H1 (cell line): ENCODE measurements around the gene HMCN1. TPM values are rescaled to one million over a fixed set of nuclear protein-coding genes. Genes with fewer than 3 reads are reported as not detected.

Experiments used
- CTCF ChIA-PET: fragments of 300-600 bp; sonication (Branson Sonifier 250); formaldehyde crosslinking; loops from one replicate; lab custom pipeline; 2021; ENCODE audit not compliant: partially characterized antibody; lab: Charles Lee
- POLR2A ChIA-PET: fragments of 300-600 bp; sonication (Branson Sonifier 250); formaldehyde crosslinking; loops from one replicate; lab custom pipeline; 2021; ENCODE audit warnings: inconsistent platforms; ENCODE audit not compliant: partially characterized antibody; lab: Charles Lee
- DNase-seq, 2 experiments: peaks; one replicate each; pipeline versions ENCODE4 v3.0.0 to v3.0.0-alpha.2; 2010 to 2022; ENCODE audit warnings: low spot score in 2 of 2, low read depth in 1 of 2, mixed read lengths in 1 of 2
- FAIRE-seq: peaks from 2 replicates; lab custom pipeline; 2011; peaks lifted over from hg19 to GRCh38; lab: Jason Lieb, UNC
- H2AFZ ChIP-seq: 2 replicates; pipeline ENCODE4 v1.8.1; 2012; ENCODE audit warnings: low read length, inconsistent platforms
- H2AK5ac ChIP-seq: 2 replicates; pipeline ENCODE4 v1.6.1; 2013; ENCODE audit warnings: low read depth, low read length
- H2BK120ac ChIP-seq: replicated peaks from 2 replicates; pipeline ENCODE3; 2013; ENCODE audit warnings: low read depth, low read length, inconsistent platforms
- H2BK12ac ChIP-seq: 2 replicates; pipeline ENCODE4 v1.6.1; 2013; ENCODE audit warnings: low read depth, low read length
- H2BK15ac ChIP-seq: 2 replicates; pipeline ENCODE4 v1.6.1; 2013; ENCODE audit warnings: low read length
- H2BK20ac ChIP-seq: 2 replicates; pipeline ENCODE4 v1.6.1; 2013; ENCODE audit warnings: low read length
- H2BK5ac ChIP-seq: 2 replicates; pipeline ENCODE4 v1.6.1; 2013; ENCODE audit warnings: low read depth, low read length
- H3K14ac ChIP-seq: 2 replicates; pipeline ENCODE4 v1.6.1; 2013; ENCODE audit warnings: inconsistent platforms; ENCODE audit not compliant: insufficient read length
- H3K18ac ChIP-seq: 2 replicates; pipeline ENCODE4 v1.6.1; 2013; ENCODE audit warnings: low read length; ENCODE audit errors: extremely low read depth
- H3K23ac ChIP-seq: 2 replicates; pipeline ENCODE4 v1.6.1; 2013; ENCODE audit warnings: inconsistent platforms; ENCODE audit not compliant: insufficient read length
- H3K23me2 ChIP-seq: 2 replicates; pipeline ENCODE4 v1.6.1; 2013; ENCODE audit warnings: low read depth, low read length
- H3K27ac ChIP-seq: 2 replicates; pipeline ENCODE4 v1.6.1; 2011; ENCODE audit warnings: low read depth, low read length, inconsistent platforms
- H3K27me3 ChIP-seq, 4 experiments: replicated peaks in 1 of 4; 1 replicate in 1 of 4; 2 replicates in 3 of 4; pipeline versions ENCODE4 v1.6.1 to v1.8.1; 2011 to 2013; ENCODE audit warnings: low read length in 3 of 4, mild to moderate bottlenecking in 3 of 4, inconsistent platforms in 2 of 4, mixed read lengths in 2 of 4, moderate library complexity in 1 of 4; ENCODE audit not compliant: control insufficient read depth in 3 of 4, insufficient read depth in 3 of 4; ENCODE audit errors: extremely low read depth in 1 of 4
- H3K36me3 ChIP-seq, 4 experiments: 2 replicates each; pipeline versions ENCODE4 v1.6.1 to v1.8.1; 2011 to 2013; ENCODE audit warnings: mild to moderate bottlenecking in 4 of 4, low read length in 3 of 4, moderate library complexity in 2 of 4, control low read depth in 1 of 4, inconsistent platforms in 1 of 4; ENCODE audit not compliant: insufficient read depth in 4 of 4, control insufficient read depth in 2 of 4
- H3K4ac ChIP-seq: replicated peaks from 2 replicates; pipeline ENCODE3; 2013; ENCODE audit warnings: low read length, low read depth, mixed read lengths, inconsistent platforms; ENCODE audit not compliant: insufficient read length
- H3K4me1 ChIP-seq, 4 experiments: replicated peaks in 1 of 4; 1 replicate in 1 of 4; 2 replicates in 3 of 4; pipeline versions ENCODE4 v1.6.1 to v1.8.1; 2011 to 2013; ENCODE audit warnings: low read length in 3 of 4, inconsistent platforms in 2 of 4, mixed read lengths in 1 of 4; ENCODE audit not compliant: insufficient read depth in 4 of 4, control insufficient read depth in 3 of 4
- H3K4me2 ChIP-seq, 2 experiments: 2 replicates each; pipeline versions ENCODE4 v1.6.1 to v1.8.1; 2011 to 2013; ENCODE audit warnings: low read depth in 2 of 2, low read length in 2 of 2, control low read depth in 1 of 2, inconsistent platforms in 1 of 2, mild to moderate bottlenecking in 1 of 2; ENCODE audit not compliant: insufficient read depth in 1 of 2
- H3K4me3 ChIP-seq, 4 experiments: fragments of 200-600, 300-600 bp in 1 of 4; sonication (generic), shearing (Covaris generic), sonication (Bioruptor Twin) in 1 of 4; 2 replicates each; pipeline versions ENCODE4 v1.5.1 to v1.8.1; 2011 to 2016; ENCODE audit warnings: low read length in 4 of 4, low read depth in 3 of 4, control low read depth in 2 of 4, inconsistent platforms in 2 of 4, mild to moderate bottlenecking in 2 of 4, mixed read lengths in 1 of 4, moderate library complexity in 1 of 4; ENCODE audit not compliant: insufficient read depth in 2 of 4; ENCODE audit errors: extremely low read depth in 1 of 4
- H3K56ac ChIP-seq: replicated peaks from 2 replicates; pipeline ENCODE3; 2013; ENCODE audit warnings: low read depth, mild to moderate bottlenecking, mixed read lengths, low read length, inconsistent platforms; ENCODE audit not compliant: insufficient read length
- H3K79me1 ChIP-seq: 2 replicates; pipeline ENCODE4 v1.6.1; 2013; ENCODE audit warnings: low read depth, low read length, control low read depth
- H3K79me2 ChIP-seq, 2 experiments: 2 replicates each; pipeline versions ENCODE4 v1.6.1 to v1.8.1; 2012 to 2013; ENCODE audit warnings: low read length in 2 of 2, mild to moderate bottlenecking in 2 of 2, inconsistent platforms in 1 of 2; ENCODE audit not compliant: insufficient read depth in 2 of 2, control insufficient read depth in 1 of 2
- H3K9ac ChIP-seq, 4 experiments: replicated peaks in 1 of 4; 1 replicate in 1 of 4; 2 replicates in 3 of 4; pipeline versions ENCODE4 v1.6.1 to v1.8.1; 2011 to 2013; ENCODE audit warnings: low read depth in 3 of 4, low read length in 3 of 4, control low read depth in 2 of 4, mild to moderate bottlenecking in 2 of 4, moderate library complexity in 2 of 4, inconsistent platforms in 1 of 4; ENCODE audit errors: extremely low read depth in 1 of 4
- H3K9me3 ChIP-seq, 2 experiments: 2 replicates each; pipeline versions ENCODE4 v1.6.1 to v1.8.1; 2012 to 2013; ENCODE audit warnings: mild to moderate bottlenecking in 2 of 2, moderate library complexity in 2 of 2, control low read depth in 1 of 2, inconsistent platforms in 1 of 2, low read depth in 1 of 2, low read length in 1 of 2, mixed read lengths in 1 of 2; ENCODE audit not compliant: insufficient read depth in 2 of 2
- H4K20me1 ChIP-seq, 2 experiments: replicated peaks in 1 of 2; 2 replicates each; pipeline versions ENCODE3 to v1.8.1; 2011 to 2013; ENCODE audit warnings: inconsistent platforms in 2 of 2, low read length in 2 of 2, mild to moderate bottlenecking in 1 of 2; ENCODE audit not compliant: insufficient read depth in 2 of 2, control insufficient read depth in 1 of 2
- H4K5ac ChIP-seq: 2 replicates; pipeline ENCODE4 v1.6.1; 2013; ENCODE audit warnings: low read length, low read depth, mixed read lengths, inconsistent platforms; ENCODE audit not compliant: insufficient read length
- H4K8ac ChIP-seq: 2 replicates; pipeline ENCODE4 v1.8.0; 2013; ENCODE audit warnings: mild to moderate bottlenecking, moderate library complexity, low read length, inconsistent platforms; ENCODE audit not compliant: insufficient read depth; ENCODE audit errors: extremely low read depth
- H4K91ac ChIP-seq: replicated peaks from 2 replicates; pipeline ENCODE3; 2013; ENCODE audit warnings: low read length, mixed read lengths, inconsistent platforms; ENCODE audit not compliant: insufficient read length
- E2F6 ChIP-seq: IDR thresholded peaks from 2 replicates; pipeline ENCODE4 v1.6.1; 2012; ENCODE audit warnings: inconsistent platforms
- USF2 ChIP-seq: IDR thresholded peaks from 2 replicates; pipeline ENCODE4 v1.6.1; 2011; ENCODE audit warnings: low read length, improper control_type of control experiment
- WGBS, 2 experiments: shearing (Covaris generic) in 1 of 2; methylation state at CpG; one replicate each; pipeline versions ENCODE4 v1.1.6 to v1.1.7; 2013 to 2015; ENCODE audit warnings: low lambda C conversion rate in 2 of 2, mixed read lengths in 2 of 2, inconsistent platforms in 1 of 2, low coverage in 1 of 2, missing lambda C conversion rate in 1 of 2; ENCODE audit not compliant: insufficient replicate concordance in 2 of 2, insufficient coverage in 1 of 2, insufficient read length in 1 of 2; ENCODE audit errors: extremely low coverage in 1 of 2, missing lambda C conversion rate in 1 of 2; 5-methylcytosine and 5-hydroxymethylcytosine counted together
- polyA plus RNA-seq, 7 experiments: library from polyadenylated mRNA; depleted of rRNA in 3 of 7; stranded (reverse) in 5 of 7; unstranded in 2 of 7; fragments of >200 nt in 5 of 7; fragments of 200-250 nt in 2 of 7; gene quantifications; 1 replicate in 5 of 7; 2 replicates in 1 of 7; 4 replicates in 1 of 7; pipeline versions ENCODE4 v1.2.1 to v1.2.3, GENCODE V29; 2011 to 2013; ENCODE audit warnings: missing spikeins in 2 of 7, mixed read lengths in 2 of 7
- total RNA-seq: library from RNA; stranded (reverse); fragmentation: NEBNext Ultra II Directional; extraction: Animal tissue kit (Norgen Biotek cat#: 25700); gene quantifications from 2 replicates; pipeline ENCODE4 v1.2.1, GENCODE V29; 2021

HMCN1 gene
- total and polyA plus RNA-seq, 2 of the 8 experiments (the other 6 are each of a cell fraction or from before 2014, with no cell fraction given): 13.8 to 14.6 TPM

- H4K20me1 ChIP-seq: no peaks in the 10 kb centered on the region
- H3K23ac ChIP-seq: no peak overlapping the region
- no peak overlapping the region for H2BK5ac ChIP-seq
- no peak overlapping the region for H4K5ac ChIP-seq
- H4K8ac ChIP-seq: no peak overlapping the region
- FAIRE-seq (no peak), DNase-seq (no peak)
- no peaks in the 10 kb centered on the region for H3K4me1 ChIP-seq
- H3K27ac ChIP-seq: no peak overlapping the region
- WGBS, 2 experiments: 91% methylated on average over 2 of the region's 2 CpGs; no CpG with 5 or more reads in 1 of the 2 experiments
- POLR2A ChIA-PET: interaction anchor here (1.0 kb wide), 1 partner anchor 18 kb away, joined by 3 read pairs; no protein-coding TSS in a partner anchor
- no peaks in the 10 kb centered on the region for H3K9me3 ChIP-seq
- H3K79me2 ChIP-seq: no peaks in the 10 kb centered on the region
- H3K18ac ChIP-seq: no peak overlapping the region
- no peak overlapping the region for H2BK120ac ChIP-seq
- no peak overlapping the region for H3K56ac ChIP-seq
- H2BK20ac ChIP-seq: no peak overlapping the region
- no peak overlapping the region for H2AK5ac ChIP-seq
- no peak overlapping the region for H2BK15ac ChIP-seq
- no peak overlapping the region for H2BK12ac ChIP-seq
- H3K9ac ChIP-seq: no peak overlapping the region
- H3K4me3 ChIP-seq: no peak overlapping the region
- no peak overlapping the region for H4K91ac ChIP-seq
- CTCF ChIA-PET: no interaction called here
- no peak overlapping the region for H2AFZ ChIP-seq
- no peaks in the 10 kb centered on the region for H3K23me2 ChIP-seq
- H3K14ac ChIP-seq: no peak overlapping the region
- no peaks in the 10 kb centered on the region for H3K79me1 ChIP-seq
- no peak overlapping the region for H3K4ac ChIP-seq
- no peaks in the 10 kb centered on the region for H3K27me3 ChIP-seq
- H3K36me3 ChIP-seq: no peaks in the 10 kb centered on the region; a peak in 1 of 8 replicates
- H3K4me2 ChIP-seq: no peak overlapping the region
- TF ChIP-seq USF2 (no peak), E2F6 (no peak)
Observed at GRCh38 chr1:186188736-186189135, 454.5 kb downstream of the HMCN1 start.
